GM12874 (cell line): ENCODE data around the gene PYDC1.

Experiments used
- CTCF ChIP-seq: IDR thresholded peaks from 2 replicates; pipeline ENCODE4 v1.5.1; 2011; ENCODE audit warnings: low read depth, mild to moderate bottlenecking, control low read depth, low read length, moderate library complexity; ENCODE audit not compliant: insufficient read depth

Gene PYDC1

GRCh38 chr16:31189412-31189778, 27.5 kb downstream of the PYDC1 start:
- no peak for TF ChIP-seq CTCF

DNA sequence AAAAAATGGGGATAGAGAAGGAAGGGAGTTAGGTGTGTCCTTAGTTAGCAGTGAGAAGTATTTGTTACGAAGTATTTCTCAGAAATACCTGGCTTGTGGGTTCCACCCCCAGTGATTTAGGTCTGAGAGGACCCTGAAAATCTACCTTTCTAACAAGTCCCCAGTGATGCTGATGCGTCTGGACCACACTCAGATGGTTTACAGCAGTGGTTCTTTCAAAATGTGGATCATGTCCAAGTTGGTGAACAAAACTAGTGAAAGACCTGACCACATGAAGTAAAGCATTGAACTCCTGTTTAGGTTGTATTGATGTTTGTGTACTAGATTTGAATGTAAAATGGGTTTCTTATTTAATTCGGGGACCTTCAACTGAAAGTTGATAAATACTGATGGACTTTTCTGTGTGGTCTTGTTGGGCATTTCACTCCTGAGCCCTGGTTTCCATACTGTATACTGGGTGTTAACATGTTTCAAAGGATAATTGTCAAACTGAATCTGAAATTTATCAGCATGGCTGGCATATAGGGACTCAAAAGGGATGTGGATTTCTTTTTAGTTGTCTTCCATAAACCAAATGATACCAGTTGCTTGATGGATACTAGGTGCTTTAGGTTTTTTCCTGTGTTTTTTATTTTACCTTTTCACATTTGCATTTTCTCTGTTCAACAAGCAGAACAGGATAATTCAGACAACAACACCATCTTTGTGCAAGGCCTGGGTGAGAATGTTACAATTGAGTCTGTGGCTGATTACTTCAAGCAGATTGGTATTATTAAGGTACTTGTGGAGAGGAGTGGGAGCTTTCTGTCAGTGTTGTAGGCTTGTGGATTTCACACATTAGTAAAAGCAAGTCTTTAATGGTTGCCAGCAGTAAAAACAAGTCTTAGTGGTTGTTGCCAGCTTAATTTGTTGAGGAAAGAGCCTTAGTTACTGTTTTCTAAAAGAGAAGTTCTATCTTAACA, 28.2 kb downstream of the PYDC1 start:
- TF ChIP-seq CTCF = no peak

GRCh38 chr16:31187808-31188189, 29.1 kb downstream of the PYDC1 start:
- TF ChIP-seq CTCF = no peak

- TF ChIP-seq CTCF = no peak
These were observed 29.8 kb downstream of the PYDC1 start for GRCh38 chr16:31186930-31187807.

DNA sequence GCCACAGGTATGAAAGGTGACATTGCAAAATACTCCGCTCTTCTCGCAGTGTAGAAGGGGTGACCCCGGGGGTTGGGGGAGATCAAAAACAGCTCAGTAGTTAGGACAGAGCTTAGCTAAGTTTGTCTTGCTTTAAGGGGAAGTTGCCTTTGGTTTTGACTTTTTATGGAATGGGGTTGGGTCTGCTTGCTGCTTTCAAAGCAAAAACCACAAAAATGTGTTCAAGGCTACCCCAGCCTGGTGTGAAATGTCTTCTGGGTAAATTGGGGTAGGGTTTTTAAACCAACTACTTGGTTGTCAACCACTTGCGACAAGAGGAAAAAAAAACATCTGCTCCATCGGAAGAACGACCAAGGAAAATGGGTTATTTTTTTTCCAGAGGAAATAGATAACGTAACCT, 30.8 kb downstream of the PYDC1 start:
- TF ChIP-seq CTCF = no peak

- no peak for TF ChIP-seq CTCF
These were observed 31.6 kb downstream of the PYDC1 start for GRCh38 chr16:31185339-31185738.

- TF ChIP-seq CTCF = no peak
These were observed 32.0 kb downstream of the PYDC1 start for GRCh38 chr16:31184888-31185287.
